Epithelial cell of proximal tubule (primary cell): ENCODE measurements around the gene DMXL2. TPM values are rescaled to one million over a fixed set of nuclear protein-coding genes. Genes with fewer than 3 reads are reported as not detected.

Experiments
- DNase-seq: peaks from one replicate; pipeline ENCODE4 v3.0.0-alpha.2; 2011; ENCODE audit warnings: low read depth
- H3K4me3 ChIP-seq: 2 replicates; pipeline ENCODE4 v1.5.1; 2011; ENCODE audit warnings: low read depth, mild to moderate bottlenecking, low read length
- total RNA-seq: library from RNA; depleted of rRNA; stranded (reverse); fragments of >200 nt; gene quantifications from 2 replicates; pipeline ENCODE4 v1.2.3, GENCODE V29; 2015
- TF ChIP-seq, protein P1 (sequence below): conservative IDR thresholded peaks from 2 replicates; pipeline ENCODE4 v1.5.1; 2012; ENCODE audit warnings: low read depth, mild to moderate bottlenecking, low read length

DMXL2 gene
- total RNA-seq, 1 donor from 2014 or later, result 8.7 TPM

DNA sequence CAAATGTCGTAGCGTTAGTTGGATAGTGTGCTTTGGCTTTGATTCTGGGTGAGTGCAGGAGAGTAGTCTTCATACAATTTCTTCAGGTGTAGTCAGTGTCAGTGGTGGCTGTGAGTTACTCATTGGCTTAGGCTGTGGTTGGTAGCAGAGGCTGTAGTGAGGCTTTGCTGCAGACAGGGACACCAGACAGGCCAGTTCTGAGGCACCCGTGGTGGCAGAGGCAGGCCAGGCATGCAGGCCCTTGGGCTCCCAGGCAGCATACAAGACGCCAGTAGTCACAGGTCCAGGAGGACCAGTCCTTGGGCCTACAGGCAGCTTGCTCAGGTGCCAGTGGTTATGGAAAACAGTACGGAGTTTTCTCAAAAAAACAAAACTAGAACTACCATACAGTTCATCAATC, 61.3 kb downstream of the DMXL2 start:
- no peak overlapping the region for H3K4me3 ChIP-seq
- TF ChIP-seq, protein P1, sequence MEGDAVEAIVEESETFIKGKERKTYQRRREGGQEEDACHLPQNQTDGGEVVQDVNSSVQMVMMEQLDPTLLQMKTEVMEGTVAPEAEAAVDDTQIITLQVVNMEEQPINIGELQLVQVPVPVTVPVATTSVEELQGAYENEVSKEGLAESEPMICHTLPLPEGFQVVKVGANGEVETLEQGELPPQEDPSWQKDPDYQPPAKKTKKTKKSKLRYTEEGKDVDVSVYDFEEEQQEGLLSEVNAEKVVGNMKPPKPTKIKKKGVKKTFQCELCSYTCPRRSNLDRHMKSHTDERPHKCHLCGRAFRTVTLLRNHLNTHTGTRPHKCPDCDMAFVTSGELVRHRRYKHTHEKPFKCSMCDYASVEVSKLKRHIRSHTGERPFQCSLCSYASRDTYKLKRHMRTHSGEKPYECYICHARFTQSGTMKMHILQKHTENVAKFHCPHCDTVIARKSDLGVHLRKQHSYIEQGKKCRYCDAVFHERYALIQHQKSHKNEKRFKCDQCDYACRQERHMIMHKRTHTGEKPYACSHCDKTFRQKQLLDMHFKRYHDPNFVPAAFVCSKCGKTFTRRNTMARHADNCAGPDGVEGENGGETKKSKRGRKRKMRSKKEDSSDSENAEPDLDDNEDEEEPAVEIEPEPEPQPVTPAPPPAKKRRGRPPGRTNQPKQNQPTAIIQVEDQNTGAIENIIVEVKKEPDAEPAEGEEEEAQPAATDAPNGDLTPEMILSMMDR, result no peak
- DNase-seq, result no peak

DNA sequence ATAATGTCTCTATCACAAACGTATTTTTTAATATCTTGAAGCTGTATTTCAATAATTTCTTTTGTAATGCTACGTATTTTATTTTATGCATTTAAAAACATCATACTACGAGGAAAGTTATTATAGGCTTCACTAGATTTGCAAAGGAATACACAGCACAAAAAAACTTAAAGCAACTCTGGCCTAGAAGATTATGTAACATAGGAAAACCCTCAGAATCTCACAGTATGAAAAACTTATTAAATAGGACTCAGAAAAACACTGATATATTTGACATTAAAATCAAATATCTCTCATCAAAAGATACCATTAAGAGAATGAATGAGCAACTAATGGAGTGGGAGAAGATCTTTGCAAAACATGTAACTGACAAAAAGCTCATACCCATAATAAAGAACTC, 63.7 kb downstream of the DMXL2 start:
- DNase-seq, result no peak
- TF ChIP-seq, protein P1, result no peak
- H3K4me3 ChIP-seq, result no peak overlapping the region

DNA sequence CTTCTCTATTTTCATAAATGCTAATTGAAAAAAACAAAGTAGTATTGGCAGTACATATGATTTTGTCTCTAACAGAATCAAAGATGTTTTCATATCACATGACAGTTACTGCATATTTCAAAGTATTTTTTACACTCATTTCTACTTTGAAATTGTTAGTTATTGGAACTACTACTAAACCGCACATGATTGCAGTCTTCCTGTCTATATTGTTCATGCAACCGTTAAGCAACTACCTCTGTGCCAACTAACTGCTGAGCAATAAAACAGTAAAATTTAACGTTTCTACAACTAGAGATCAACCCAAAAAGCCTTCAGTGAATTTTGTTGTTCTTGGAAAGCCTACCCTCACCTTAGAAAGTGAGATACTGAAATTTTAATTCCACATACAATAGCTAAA, 64.2 kb downstream of the DMXL2 start:
- no peak for DNase-seq
- H3K4me3 ChIP-seq, result no peak overlapping the region
- TF ChIP-seq, protein P1, result no peak

DNA sequence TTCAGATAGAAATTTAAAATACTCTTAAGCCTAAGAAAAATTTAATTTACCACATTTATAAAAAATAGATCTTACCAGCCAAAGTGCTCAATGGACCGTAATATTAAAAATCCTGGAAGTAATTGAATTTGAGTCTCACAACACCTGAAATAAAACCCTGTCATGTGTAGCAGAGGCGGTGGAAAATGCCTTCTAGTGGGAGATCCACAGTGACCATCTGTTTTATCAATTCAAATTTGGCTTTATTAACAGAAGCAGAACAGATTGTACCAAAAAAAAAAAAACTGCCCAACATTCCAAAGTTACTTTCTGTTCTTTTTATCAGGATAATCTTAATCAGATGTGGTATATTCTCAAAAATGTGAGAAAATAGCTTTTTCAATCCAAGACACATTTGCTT, 71.7 kb downstream of the DMXL2 start:
- TF ChIP-seq, protein P1, result no peak
- no peak overlapping the region for H3K4me3 ChIP-seq
- no peak for DNase-seq

DNA sequence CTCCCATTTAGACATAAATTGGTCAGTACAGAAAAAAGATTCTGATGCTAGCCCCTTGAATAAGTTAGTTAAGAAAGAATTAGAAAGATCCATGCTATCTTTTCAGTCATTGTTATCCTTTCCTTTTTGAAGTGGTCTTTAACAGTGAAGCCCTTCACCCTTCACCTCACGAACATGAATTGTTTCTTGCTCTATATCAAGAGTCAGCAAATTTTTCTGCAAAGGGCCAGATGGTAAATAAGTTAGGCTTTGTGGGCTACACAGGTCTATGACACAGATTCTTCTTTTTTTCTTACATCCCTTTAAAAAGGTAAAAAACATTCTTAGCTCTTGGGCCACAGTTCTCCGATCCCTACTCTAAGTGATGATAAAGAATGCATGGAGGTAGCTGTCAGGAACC, 74.9 kb downstream of the DMXL2 start:
- TF ChIP-seq, protein P1, result no peak
- no peak for DNase-seq
- H3K4me3 ChIP-seq, result no peak overlapping the region

DNA sequence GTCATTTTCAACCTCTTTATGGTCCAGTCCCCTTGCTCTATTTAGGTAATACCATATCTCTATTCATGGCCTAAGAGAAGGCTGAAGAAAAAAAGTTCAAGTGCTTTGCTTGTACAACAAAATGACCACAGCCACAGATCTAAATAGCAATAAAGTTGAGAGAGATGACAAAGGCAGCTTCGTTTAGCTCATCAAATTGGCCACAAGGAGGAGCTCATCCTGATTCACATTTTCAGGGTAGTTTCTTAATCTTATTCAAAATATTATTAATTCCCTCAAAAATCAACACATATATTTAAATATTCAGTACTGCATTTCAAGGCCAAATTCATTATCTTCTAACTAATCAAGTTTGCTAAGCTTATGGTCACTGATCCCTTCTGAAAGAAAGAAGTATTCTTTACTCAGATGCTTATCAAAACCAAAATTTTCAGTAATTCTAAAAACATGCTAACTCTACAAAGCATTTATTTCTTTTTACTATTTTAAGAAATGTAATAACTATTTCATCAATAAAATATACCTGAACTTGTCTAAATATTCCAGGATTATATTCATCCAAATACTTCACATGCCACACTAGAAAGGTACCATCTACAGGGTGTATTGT, 85.5 kb downstream of the DMXL2 start:
- H3K4me3 ChIP-seq, result no peak overlapping the region
- TF ChIP-seq, protein P1, result peak; percentile 81
- peak; percentile 3 for DNase-seq

DNA sequence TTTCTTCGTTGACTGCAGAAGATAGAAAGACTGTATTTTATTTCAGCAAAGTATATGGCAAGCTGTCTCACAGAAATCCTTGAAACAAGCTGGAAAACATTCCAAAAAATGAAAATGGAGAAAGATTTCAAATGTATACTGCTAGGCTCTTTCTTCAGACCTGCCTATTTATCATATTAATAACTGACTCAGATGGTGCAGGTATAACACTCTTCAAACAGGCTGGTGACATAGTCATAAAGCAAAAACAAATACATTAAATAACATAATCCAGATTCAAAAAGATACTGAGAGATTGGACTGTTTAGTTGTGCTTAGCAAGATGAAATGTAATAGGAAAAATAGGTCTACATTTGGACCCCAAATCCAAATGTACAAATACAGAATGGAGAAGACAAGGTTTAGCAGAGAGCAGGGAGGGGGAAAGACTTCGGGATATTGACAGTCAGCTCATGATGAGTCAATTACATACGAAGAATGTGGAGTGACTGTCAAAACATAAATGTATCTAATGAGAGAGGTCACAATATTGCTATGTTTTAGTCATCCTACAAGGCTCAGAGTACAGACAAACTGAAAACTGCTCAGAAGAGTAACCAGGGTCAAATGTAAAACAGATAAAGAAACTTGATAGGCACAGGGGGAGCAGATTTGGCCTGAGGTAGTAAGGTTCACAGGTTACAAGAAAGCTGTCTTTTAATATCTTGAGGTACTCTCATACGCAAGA, 88.7 kb downstream of the DMXL2 start:
- no peak overlapping the region for H3K4me3 ChIP-seq
- TF ChIP-seq, protein P1, result no peak
- no peak for DNase-seq
